Glutamatergic neuron (in vitro differentiated cells): ENCODE results near the gene BABAM2. TPM values are rescaled to one million over a fixed set of nuclear protein-coding genes. Genes with fewer than 3 reads are reported as not detected.

Experiments
- DNase-seq: peaks from one replicate; pipeline ENCODE4 v3.0.0; 2022
- H3K27ac Mint-ChIP-seq: one replicate; pipeline ENCODE4 v1.8.0; 2020; ENCODE audit warnings: mild to moderate bottlenecking, mixed read lengths, inconsistent platforms; ENCODE audit not compliant: unreplicated experiment
- H3K27me3 Mint-ChIP-seq: one replicate; pipeline ENCODE4 v1.8.0; 2020; ENCODE audit warnings: mild to moderate bottlenecking, moderate library complexity, mixed read lengths, inconsistent platforms; ENCODE audit not compliant: unreplicated experiment
- H3K36me3 Mint-ChIP-seq: one replicate; pipeline ENCODE4 v1.8.0; 2020; ENCODE audit warnings: mild to moderate bottlenecking, mixed read lengths, inconsistent platforms; ENCODE audit not compliant: unreplicated experiment
- H3K4me1 Mint-ChIP-seq: one replicate; pipeline ENCODE4 v1.8.0; 2020; ENCODE audit warnings: mild to moderate bottlenecking, low read depth, mixed read lengths, inconsistent platforms; ENCODE audit not compliant: unreplicated experiment
- H3K4me3 Mint-ChIP-seq: one replicate; pipeline ENCODE4 v1.8.0; 2020; ENCODE audit warnings: mild to moderate bottlenecking, mixed read lengths, inconsistent platforms; ENCODE audit not compliant: unreplicated experiment
- H3K9me3 Mint-ChIP-seq: one replicate; pipeline ENCODE4 v1.8.0; 2020; ENCODE audit warnings: mild to moderate bottlenecking, moderate library complexity, mixed read lengths, inconsistent platforms; ENCODE audit not compliant: unreplicated experiment
- total RNA-seq: library from RNA; stranded (reverse); fragmentation: NEBNext Ultra II Directional; extraction: Animal tissue kit (Norgen Biotek cat#: 25700); gene quantifications from one replicate; pipeline ENCODE4 v1.2.1, GENCODE V29; 2021; ENCODE audit not compliant: unreplicated experiment
- TF ChIP-seq, protein P1 (sequence below): fragments of 200-600 bp; sonication (generic); IDR thresholded peaks from one replicate; pipeline ENCODE4 v1.5.0; 2021; ENCODE audit not compliant: partially characterized antibody, unreplicated experiment

Gene BABAM2
- total RNA-seq, 1 donor from 2014 or later: 29.9 TPM

DNA sequence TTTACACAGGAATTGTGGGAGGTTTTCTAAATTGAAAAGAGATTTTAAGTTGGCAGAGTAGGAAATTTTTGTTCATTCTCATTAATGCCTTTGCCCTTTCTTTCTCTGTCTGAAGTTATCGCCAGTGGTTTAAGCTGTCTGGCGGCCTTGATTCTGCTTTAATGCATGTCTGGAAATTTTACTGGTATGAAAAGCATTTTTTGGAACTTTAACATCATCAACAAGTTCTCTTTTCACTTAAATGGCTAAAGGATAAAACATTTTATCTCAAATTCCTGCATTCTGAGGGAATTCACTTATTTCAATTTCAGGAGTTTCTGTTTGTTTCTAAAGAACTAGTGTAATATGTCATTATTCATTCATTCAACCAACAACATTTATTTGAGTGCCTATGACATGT, 268.3 kb downstream of the BABAM2 start:
- Mint-ChIP-seq H3K4me3 (no peak overlapping the region), H3K27me3 (no peaks in the 10 kb centered on the region), H3K9me3 (no peaks in the 10 kb centered on the region), H3K36me3 (peaks cover 5% of the 10 kb centered on the region), H3K27ac (no peak overlapping the region), H3K4me1 (no peaks in the 10 kb centered on the region)
- TF ChIP-seq, protein P1, sequence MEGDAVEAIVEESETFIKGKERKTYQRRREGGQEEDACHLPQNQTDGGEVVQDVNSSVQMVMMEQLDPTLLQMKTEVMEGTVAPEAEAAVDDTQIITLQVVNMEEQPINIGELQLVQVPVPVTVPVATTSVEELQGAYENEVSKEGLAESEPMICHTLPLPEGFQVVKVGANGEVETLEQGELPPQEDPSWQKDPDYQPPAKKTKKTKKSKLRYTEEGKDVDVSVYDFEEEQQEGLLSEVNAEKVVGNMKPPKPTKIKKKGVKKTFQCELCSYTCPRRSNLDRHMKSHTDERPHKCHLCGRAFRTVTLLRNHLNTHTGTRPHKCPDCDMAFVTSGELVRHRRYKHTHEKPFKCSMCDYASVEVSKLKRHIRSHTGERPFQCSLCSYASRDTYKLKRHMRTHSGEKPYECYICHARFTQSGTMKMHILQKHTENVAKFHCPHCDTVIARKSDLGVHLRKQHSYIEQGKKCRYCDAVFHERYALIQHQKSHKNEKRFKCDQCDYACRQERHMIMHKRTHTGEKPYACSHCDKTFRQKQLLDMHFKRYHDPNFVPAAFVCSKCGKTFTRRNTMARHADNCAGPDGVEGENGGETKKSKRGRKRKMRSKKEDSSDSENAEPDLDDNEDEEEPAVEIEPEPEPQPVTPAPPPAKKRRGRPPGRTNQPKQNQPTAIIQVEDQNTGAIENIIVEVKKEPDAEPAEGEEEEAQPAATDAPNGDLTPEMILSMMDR: no peak
- no peak for DNase-seq

DNA sequence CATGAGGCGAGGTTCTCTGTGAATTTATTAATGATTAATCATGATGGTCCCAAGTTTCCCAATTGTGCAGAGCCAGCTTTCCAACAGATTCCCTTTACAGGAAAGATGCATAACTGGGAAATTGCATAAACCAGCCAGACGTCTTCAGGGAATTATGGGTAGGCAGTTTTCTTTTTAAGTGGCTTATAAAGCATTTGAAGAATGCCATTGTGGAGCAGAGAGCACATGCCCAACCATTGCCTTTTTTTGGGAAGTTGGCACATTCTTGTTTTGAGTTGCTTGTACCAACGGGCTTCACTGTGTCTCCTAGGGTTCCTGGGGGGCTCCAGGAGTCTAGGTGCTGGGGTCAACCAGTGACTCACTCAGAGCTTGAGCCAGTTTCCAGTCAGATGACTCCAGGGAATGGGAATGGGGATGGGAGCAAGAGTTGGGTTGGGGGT, 270.5 kb downstream of the BABAM2 start:
- Mint-ChIP-seq H3K9me3 (no peaks in the 10 kb centered on the region), H3K4me1 (peaks cover 3% of the 10 kb centered on the region), H3K27me3 (no peaks in the 10 kb centered on the region), H3K27ac (no peak overlapping the region), H3K4me3 (no peak overlapping the region), H3K36me3 (no peaks in the 10 kb centered on the region)
- TF ChIP-seq, protein P1: no peak
- no peak for DNase-seq

DNA sequence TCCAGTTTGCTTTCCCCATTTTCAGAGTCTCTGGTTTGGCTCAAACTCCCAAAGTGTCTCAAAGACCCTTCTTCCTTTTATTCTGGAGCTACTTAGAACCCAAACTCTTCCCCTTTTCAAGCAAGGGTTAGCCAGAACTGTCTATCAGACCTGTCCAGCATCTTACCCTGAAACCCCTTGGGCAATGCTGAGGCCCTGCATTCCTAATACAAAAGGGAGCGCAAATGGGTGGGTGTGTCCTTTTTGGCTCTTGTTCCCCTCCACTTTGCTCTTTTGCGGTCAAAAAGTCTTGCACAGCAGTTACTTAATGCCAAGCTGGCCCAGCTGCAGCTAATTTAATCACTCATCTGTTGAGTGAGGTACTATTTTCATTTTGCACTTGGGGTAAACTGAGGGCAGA, 270.9 kb downstream of the BABAM2 start:
- H3K27me3 Mint-ChIP-seq: no peaks in the 10 kb centered on the region
- H3K27ac Mint-ChIP-seq: no peak overlapping the region
- peaks cover 3% of the 10 kb centered on the region for H3K4me1 Mint-ChIP-seq
- no peak overlapping the region for H3K4me3 Mint-ChIP-seq
- TF ChIP-seq, protein P1: no peak
- no peaks in the 10 kb centered on the region for H3K9me3 Mint-ChIP-seq
- no peaks in the 10 kb centered on the region for H3K36me3 Mint-ChIP-seq
- DNase-seq: no peak

DNA sequence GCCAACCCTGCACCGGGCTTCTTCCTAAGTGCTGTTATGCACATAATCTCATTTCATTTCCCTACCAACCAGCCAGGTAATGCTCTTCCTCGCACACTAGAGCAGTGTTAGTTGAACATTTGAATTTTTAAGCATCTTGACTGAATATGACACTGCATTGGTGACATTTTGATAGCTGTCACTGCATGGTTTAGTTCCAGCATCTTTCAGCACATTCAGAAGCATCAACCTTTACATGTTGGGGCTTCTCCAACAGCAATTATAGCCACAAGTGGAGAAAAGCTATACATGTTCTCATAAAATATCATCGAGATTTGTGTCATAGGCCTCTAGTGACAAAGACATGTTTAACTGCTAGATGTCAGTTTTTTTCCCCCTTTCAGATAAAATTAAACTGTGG, 272.0 kb downstream of the BABAM2 start:
- Mint-ChIP-seq H3K27me3 (no peaks in the 10 kb centered on the region), H3K4me3 (no peak overlapping the region), H3K27ac (no peak overlapping the region), H3K4me1 (peaks cover 3% of the 10 kb centered on the region), H3K9me3 (no peaks in the 10 kb centered on the region), H3K36me3 (no peaks in the 10 kb centered on the region)
- no peak for DNase-seq
- TF ChIP-seq, protein P1: no peak

DNA sequence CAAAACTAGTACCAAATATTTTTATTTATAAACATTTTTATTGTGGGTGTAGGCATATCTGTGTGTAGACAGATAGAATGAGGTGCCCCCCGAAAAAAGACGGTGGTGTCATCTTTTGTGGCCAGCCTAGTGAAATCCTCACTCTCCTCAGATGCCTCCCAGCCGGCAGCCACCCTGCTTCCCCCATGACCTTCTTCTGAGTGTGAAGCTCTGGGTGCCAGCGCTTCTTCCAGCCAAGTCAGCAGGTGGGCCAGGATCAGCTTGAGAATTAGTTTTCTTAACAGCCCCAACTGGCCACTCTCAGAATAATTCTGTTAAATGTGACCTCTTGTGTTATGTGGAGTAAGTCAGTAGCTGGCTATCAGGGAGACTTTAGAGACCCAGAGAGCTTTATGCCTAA, 272.5 kb downstream of the BABAM2 start:
- H3K36me3 Mint-ChIP-seq: no peaks in the 10 kb centered on the region
- H3K27me3 Mint-ChIP-seq: no peaks in the 10 kb centered on the region
- no peaks in the 10 kb centered on the region for H3K9me3 Mint-ChIP-seq
- DNase-seq: no peak
- no peak overlapping the region for H3K4me3 Mint-ChIP-seq
- TF ChIP-seq, protein P1: no peak
- peaks cover 3% of the 10 kb centered on the region for H3K4me1 Mint-ChIP-seq
- H3K27ac Mint-ChIP-seq: no peak overlapping the region
